Progenitor cell of endocrine pancreas (in vitro differentiated cells): ENCODE measurements around the gene CERS1. TPM values are rescaled to one million over a fixed set of nuclear protein-coding genes. Genes with fewer than 3 reads are reported as not detected.
A peak's percentile ranks its signal among the peaks of the same experiment; 100 is the strongest.
"Not testable (repeated sequence)": the region's sequence is repeated elsewhere in the genome, so short reads cannot be mapped to it uniquely, and the experiment has no call there.

ENCODE experiments used
- DNase-seq: peaks from one replicate; pipeline ENCODE4 v3.0.0; 2021; ENCODE audit warnings: low spot score; ENCODE audit not compliant: unreplicated experiment
- H3K27ac Mint-ChIP-seq: 2 replicates; pipeline ENCODE4 v1.8.0; 2021; ENCODE audit warnings: mild to moderate bottlenecking, moderate library complexity, mixed read lengths
- H3K27me3 Mint-ChIP-seq: 2 replicates; pipeline ENCODE4 v1.8.0; 2021; ENCODE audit warnings: mixed read lengths
- H3K36me3 Mint-ChIP-seq: 2 replicates; pipeline ENCODE4 v1.8.0; 2022; ENCODE audit warnings: mixed read lengths; ENCODE audit not compliant: insufficient read depth
- H3K4me1 Mint-ChIP-seq: 2 replicates; pipeline ENCODE4 v1.8.0; 2021; ENCODE audit warnings: low read depth, mixed read lengths
- H3K4me3 Mint-ChIP-seq: 2 replicates; pipeline ENCODE4 v1.8.0; 2021; ENCODE audit warnings: low read depth, mild to moderate bottlenecking, moderate library complexity, mixed read lengths
- H3K9me3 Mint-ChIP-seq: 2 replicates; pipeline ENCODE4 v1.8.0; 2021; ENCODE audit warnings: low read depth, mixed read lengths
- total RNA-seq: library from RNA; stranded (reverse); gene quantifications from 2 replicates; pipeline ENCODE4 v1.2.1, GENCODE V29; 2021
- TF ChIP-seq, protein P1 (sequence below): fragments of 200-600 bp; sonication (generic); IDR thresholded peaks from one replicate; pipeline ENCODE4 v1.5.0; 2021; ENCODE audit warnings: antibody characterized with exemption, mild to moderate bottlenecking; ENCODE audit not compliant: unreplicated experiment

The CERS1 gene
- total RNA-seq, 1 donor from 2014 or later: 20.9 TPM

DNA sequence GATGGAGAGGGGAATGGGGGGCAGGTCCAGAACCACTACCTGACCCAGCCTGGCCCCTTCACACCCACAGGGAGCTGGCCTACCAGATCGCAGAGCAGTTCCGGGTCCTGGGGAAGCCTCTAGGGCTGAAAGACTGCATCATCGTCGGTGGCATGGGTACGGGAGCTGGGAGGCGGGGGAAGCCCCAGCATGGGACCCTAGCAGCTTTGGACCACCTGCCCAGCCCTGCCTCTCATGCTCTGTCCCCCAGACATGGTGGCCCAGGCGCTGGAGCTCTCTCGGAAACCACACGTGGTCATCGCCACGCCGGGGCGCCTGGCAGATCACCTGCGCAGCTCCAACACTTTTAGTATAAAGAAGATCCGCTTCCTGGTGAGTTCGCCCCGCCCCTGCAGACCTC is 25.6 kb upstream of the CERS1 start:
- H3K9me3 Mint-ChIP-seq: no peaks in the 10 kb centered on the region
- no peak for DNase-seq
- peaks cover 19% of the 10 kb centered on the region for H3K4me1 Mint-ChIP-seq
- peaks cover 8% of the 10 kb centered on the region for H3K36me3 Mint-ChIP-seq
- no peaks in the 10 kb centered on the region for H3K27me3 Mint-ChIP-seq
- TF ChIP-seq, protein P1, sequence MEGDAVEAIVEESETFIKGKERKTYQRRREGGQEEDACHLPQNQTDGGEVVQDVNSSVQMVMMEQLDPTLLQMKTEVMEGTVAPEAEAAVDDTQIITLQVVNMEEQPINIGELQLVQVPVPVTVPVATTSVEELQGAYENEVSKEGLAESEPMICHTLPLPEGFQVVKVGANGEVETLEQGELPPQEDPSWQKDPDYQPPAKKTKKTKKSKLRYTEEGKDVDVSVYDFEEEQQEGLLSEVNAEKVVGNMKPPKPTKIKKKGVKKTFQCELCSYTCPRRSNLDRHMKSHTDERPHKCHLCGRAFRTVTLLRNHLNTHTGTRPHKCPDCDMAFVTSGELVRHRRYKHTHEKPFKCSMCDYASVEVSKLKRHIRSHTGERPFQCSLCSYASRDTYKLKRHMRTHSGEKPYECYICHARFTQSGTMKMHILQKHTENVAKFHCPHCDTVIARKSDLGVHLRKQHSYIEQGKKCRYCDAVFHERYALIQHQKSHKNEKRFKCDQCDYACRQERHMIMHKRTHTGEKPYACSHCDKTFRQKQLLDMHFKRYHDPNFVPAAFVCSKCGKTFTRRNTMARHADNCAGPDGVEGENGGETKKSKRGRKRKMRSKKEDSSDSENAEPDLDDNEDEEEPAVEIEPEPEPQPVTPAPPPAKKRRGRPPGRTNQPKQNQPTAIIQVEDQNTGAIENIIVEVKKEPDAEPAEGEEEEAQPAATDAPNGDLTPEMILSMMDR: no peak
- peak overlapping the region; percentile 50 for H3K4me3 Mint-ChIP-seq
- no peak overlapping the region for H3K27ac Mint-ChIP-seq

DNA sequence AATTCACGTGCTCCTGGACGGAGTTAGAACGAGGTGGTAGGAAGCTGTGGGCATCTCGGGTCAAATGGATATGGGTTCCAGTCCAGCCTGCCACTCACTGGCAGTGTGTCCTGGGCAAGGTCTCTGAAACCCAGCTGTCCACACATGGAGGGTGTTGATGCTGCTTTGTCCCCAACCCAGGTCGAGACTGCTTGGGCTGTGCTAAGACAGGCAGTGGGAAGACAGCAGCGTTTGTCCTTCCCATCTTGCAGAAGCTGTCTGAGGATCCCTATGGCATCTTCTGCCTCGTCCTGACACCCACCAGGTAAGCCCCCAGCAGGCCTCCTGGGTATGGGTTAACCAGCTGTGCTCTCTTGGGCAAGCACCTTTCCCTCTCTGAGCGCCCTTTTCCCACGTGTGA is 24.4 kb upstream of the CERS1 start:
- no peak for DNase-seq
- Mint-ChIP-seq H3K36me3 (peaks cover 9% of the 10 kb centered on the region), H3K27ac (peak overlapping the region; percentile 97), H3K4me1 (peaks cover 19% of the 10 kb centered on the region), H3K4me3 (peak overlapping the region; percentile 91), H3K27me3 (no peaks in the 10 kb centered on the region), H3K9me3 (no peaks in the 10 kb centered on the region)
- TF ChIP-seq, protein P1: no peak

DNA sequence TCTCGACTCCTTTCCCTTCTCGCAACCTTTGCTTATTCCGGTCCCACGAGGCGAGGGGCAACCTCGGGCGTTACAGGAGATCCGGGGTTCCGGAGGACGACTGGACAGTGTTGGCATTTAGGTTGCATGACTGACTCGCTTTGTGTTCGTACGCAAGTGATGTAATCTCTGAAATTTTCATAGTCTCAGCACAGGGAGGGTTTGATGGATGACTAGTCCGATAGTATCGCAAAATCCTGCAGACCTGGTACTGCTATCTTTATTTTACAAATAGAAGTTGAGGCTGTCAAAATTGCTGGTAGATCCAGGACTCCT is 23.9 kb upstream of the CERS1 start:
- DNase-seq: no peak
- peaks cover 11% of the 10 kb centered on the region for H3K36me3 Mint-ChIP-seq
- no peaks in the 10 kb centered on the region for H3K27me3 Mint-ChIP-seq
- H3K4me3 Mint-ChIP-seq: peak overlapping the region; percentile 91
- H3K9me3 Mint-ChIP-seq: no peaks in the 10 kb centered on the region
- H3K4me1 Mint-ChIP-seq: peaks cover 19% of the 10 kb centered on the region
- TF ChIP-seq, protein P1: no peak
- peak overlapping the region; percentile 97 for H3K27ac Mint-ChIP-seq

DNA sequence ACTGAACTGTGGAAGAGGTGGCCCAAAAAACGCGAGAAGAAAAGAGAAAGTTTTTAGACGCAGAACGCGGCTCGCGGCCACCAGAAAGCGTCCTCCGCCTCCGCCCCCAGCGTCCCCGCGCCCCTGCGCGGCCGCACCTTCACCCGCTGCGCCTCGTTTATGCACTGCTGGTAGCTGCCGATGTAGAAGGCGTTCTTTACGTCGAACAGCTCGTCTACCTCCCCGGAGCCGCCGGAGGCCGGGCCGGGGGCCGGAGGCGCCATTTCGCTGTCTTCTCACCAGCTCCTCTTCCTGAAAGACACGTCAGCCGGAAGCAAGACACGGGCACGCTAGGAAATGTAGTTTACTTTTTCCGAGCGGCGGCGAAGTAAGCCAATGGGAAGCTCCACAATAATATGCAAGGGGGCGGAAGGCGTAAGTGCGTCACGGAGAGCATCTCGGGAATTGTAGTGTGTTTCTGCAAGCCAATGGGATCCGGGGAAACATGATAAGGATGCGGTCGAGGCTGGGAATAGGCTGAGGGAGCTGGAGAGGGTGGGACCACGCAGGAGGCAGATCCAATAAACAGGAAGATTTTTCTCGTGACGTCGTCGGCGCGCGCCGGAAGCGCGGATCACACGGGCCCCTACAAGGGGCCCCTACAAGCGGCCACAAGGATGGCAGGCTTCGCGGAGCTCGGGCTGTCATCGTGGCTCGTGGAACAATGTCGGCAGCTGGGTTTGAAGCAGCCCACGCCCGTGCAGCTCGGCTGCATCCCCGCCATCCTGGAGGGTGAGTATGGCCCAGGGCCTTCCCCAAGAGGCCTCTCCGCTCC is 23.3 kb upstream of the CERS1 start, which contains the start of the genes COPE and DDX49:
COPE (minus strand) TSS at position 302 of the 814 bp plus-strand sequence; CDS start at position 263, 39 bp downstream.
DDX49 (plus strand) TSS at position 630 of the 814 bp plus-strand sequence; CDS start at position 657, 27 bp downstream.
- Mint-ChIP-seq H3K4me1 (peaks cover 19% of the 10 kb centered on the region), H3K36me3 (peaks cover 9% of the 10 kb centered on the region), H3K9me3 (no peaks in the 10 kb centered on the region), H3K27ac (peak within 1 kb of the TSS; percentile 97), H3K4me3 (peak within 1 kb of the TSS; percentile 91), H3K27me3 (no peaks in the 10 kb centered on the region)
- peak; percentile 84 for DNase-seq
- TF ChIP-seq, protein P1: no peak

DNA sequence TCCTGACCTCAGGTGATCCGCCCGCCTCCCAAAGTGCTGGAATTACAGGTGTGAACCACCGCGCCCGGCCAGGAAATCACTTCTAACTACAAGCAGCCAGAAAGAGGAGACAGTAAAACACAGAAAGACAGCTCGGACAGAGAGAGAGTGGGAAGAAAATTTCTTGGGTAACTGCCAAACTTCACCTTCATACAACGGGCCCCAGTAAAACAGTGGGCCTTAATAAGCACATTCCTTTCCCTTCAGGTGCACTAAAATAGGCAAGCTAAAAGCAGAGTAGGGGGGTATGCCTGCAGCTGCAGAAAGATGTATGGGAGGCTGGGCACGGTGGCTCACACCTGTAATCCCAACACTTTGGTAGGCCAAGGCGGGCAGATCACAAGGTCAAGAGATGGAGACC is 21.6 kb upstream of the CERS1 start:
- not testable (repeated sequence) for H3K9me3 Mint-ChIP-seq, DNase-seq, H3K27me3 Mint-ChIP-seq
- peaks cover 19% of the 10 kb centered on the region for H3K4me1 Mint-ChIP-seq
- H3K36me3 Mint-ChIP-seq: peaks cover 16% of the 10 kb centered on the region
- H3K4me3 Mint-ChIP-seq: peak overlapping the region; percentile 91
- peak overlapping the region; percentile 88 for H3K27ac Mint-ChIP-seq

DNA sequence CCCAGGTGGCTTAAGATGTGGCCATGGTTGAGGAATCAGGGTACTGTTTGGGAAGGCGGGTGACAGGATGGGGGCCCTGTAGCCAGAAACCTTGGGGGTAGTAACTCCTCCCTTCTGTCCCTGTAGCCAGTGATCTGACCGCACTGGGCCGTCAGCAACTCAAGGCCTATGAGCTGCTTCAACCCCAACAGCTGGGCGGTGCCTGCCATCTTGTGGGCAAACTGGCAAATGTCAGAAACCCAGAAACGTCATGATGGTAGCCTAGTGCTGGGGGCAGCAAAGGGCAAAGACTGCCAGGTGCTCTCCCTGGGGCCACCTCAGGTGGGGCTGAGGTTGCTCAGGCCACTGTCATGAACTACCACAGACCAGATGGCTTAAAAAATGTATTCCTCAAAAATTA is 19.7 kb upstream of the CERS1 start:
- TF ChIP-seq, protein P1: peak; percentile 48
- Mint-ChIP-seq H3K27ac (no peak overlapping the region), H3K36me3 (peaks cover 13% of the 10 kb centered on the region), H3K27me3 (no peaks in the 10 kb centered on the region), H3K4me3 (peak overlapping the region; percentile 24), H3K4me1 (peaks cover 19% of the 10 kb centered on the region), H3K9me3 (no peaks in the 10 kb centered on the region)
- DNase-seq: no peak
